GM18502 (cell line): Measurements from ENCODE around the gene CLEC18A.
"Not testable (repeated sequence)": the region's sequence is repeated elsewhere in the genome, so short reads cannot be mapped to it uniquely, and the experiment has no call there.

ENCODE experiments used
- ATAC-seq: cut with Tn5 transposase; IDR thresholded peaks from one replicate; pipeline ENCODE4 v1.9.1; 2021; ENCODE audit warnings: mild to moderate bottlenecking; ENCODE audit not compliant: unreplicated experiment, poor library complexity

Gene CLEC18A

DNA sequence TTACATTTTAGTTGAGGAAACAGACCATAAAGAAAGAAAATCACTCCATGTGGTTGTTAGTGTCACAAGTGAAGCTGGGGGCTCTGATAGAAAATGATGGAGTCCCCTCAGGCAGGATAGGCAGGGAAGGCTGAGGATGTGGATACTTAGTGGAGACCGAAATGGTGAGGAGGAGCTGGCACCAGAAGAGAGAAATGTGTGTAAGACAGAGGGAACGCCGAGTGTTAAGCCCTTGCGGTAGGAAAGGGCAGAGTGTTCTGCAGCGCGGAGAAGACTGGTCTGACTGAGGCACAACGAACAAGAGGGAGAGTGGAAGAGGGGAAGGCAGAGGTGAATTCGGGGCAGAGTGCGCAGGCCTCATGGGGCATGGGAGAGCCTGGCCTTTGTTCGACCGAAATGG is 61.2 kb downstream of the CLEC18A start:
- ATAC-seq, result not testable (repeated sequence)

- ATAC-seq, result not testable (repeated sequence)
Observed at GRCh38 chr16:70012951-70013350, 61.8 kb downstream of the CLEC18A start.
